Measurements from ENCODE around the gene CTNNBIP1. TPM values are rescaled to one million over a fixed set of nuclear protein-coding genes. Genes with fewer than 3 reads are reported as not detected.

The CTNNBIP1 gene
- total and polyA plus RNA-seq, 2 donors (not counting 3 experiments of a cell fraction or from before 2014, with no cell fraction given), result 26.6 to 31.7 TPM

DNA sequence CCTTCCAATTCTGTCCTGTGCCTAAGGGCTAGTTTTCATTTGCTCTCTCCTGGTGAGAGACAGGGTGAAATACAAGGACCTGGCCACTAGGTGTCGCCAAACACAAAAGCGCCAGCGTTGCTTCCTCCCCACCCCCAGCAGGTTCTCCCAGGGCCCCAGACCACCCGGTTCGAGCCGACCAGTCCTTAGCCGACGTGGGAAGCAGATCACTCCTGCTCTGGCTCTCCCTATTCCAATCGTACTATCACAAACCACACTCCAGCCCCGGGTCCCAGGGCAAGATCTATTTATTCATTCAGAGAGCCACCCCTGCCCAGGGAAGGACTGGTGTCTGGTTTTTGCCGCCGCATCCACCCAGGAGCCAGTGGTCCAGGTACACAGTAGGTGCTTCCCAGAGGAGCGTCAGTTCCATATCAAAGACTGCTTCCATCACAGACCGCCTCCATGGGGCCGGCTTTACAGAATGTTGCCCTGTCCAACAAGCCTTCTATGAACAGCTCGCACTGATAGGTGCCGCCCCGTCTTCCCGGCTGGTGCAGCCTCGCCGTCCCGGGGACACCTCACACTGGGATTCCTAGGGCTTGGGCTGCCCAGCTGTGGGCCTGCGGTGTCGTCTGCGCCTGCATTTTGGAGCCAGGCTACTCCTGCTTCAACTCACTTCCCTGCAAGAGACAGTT, 35.0 kb downstream of the CTNNBIP1 start:
- FAIRE-seq (peak; percentile 86), DNase-seq (ENCODE audit: low read depth, low spot score) (peak; percentile 71)
- no TSS peak for BruUV-seq (replicated peaks)
- Histone ChIP-seq H3K9ac (replicated peaks; ENCODE audit: extremely low read depth, insufficient read depth, low read length) (no peak overlapping the region), H3K36me3 (ENCODE audit: control insufficient read depth in 2 of 2, extremely low read depth in 1 of 2, insufficient read depth in 2 of 2, low read length in 2 of 2) (peaks cover 0 to 6% of the 10 kb centered on the region in 2 experiments), H3K9me1 (replicated peaks; ENCODE audit: control insufficient read depth, extremely low read depth, insufficient read depth, low read length) (no peaks in the 10 kb centered on the region), H2AFZ (ENCODE audit: low read depth, low read length) (peak overlapping the region; percentile 33), H3K4me3 (replicated peaks in 1 of 3; ENCODE audit: insufficient read depth in 1 of 3, low read depth in 1 of 3, low read length in 3 of 3) (no peak overlapping the region), H3K4me1 (ENCODE audit: control insufficient read depth, extremely low read depth, insufficient read depth, low read length) (no peaks in the 10 kb centered on the region), H4K20me1 (replicated peaks; ENCODE audit: control insufficient read depth, extremely low read depth, insufficient read depth, low read length) (no peaks in the 10 kb centered on the region), H3K27ac (ENCODE audit: insufficient read depth, low read depth, low read length) (no peak overlapping the region), H3K27me3 (ENCODE audit: control insufficient read depth in 2 of 2, insufficient read depth in 2 of 2, low read length in 2 of 2) (no peaks in the 10 kb centered on the region), H3K79me2 (ENCODE audit: control insufficient read depth, insufficient read depth, low read length) (no peaks in the 10 kb centered on the region), H3K4me2 (ENCODE audit: insufficient read depth, low read length) (no peak overlapping the region), H3K9me3 (replicated peaks; ENCODE audit: control insufficient read depth, insufficient read depth, low read length) (no peaks in the 10 kb centered on the region)
- TF ChIP-seq FOS (IDR thresholded peaks at IDR 0.05; ENCODE audit: borderline replicate concordance, insufficient read depth, low read length) (no peak), POLR2AphosphoS5 (IDR thresholded peaks at IDR 0.05; ENCODE audit: insufficient read depth, low read depth, low read length) (peak; percentile 31), MYC (IDR thresholded peaks at IDR 0.05; ENCODE audit: low read depth, low read length) (no peak), JUN (IDR thresholded peaks at IDR 0.05; ENCODE audit: borderline replicate concordance, insufficient read depth, insufficient read length, low read depth) (no peak), MAX (IDR thresholded peaks at IDR 0.05; ENCODE audit: insufficient read depth, insufficient read length) (no peak), GATA2 (IDR thresholded peaks at IDR 0.05; ENCODE audit: insufficient read depth, insufficient read length, low read depth, low read length) (no peak), EZH2 (IDR thresholded peaks at IDR 0.05; ENCODE audit: borderline replicate concordance, low read depth, low read length, severe bottlenecking) (no peak), POLR2A (IDR thresholded peaks at IDR 0.05; ENCODE audit: low read depth, low read length) (no peak)
- TF ChIP-seq, protein P1, sequence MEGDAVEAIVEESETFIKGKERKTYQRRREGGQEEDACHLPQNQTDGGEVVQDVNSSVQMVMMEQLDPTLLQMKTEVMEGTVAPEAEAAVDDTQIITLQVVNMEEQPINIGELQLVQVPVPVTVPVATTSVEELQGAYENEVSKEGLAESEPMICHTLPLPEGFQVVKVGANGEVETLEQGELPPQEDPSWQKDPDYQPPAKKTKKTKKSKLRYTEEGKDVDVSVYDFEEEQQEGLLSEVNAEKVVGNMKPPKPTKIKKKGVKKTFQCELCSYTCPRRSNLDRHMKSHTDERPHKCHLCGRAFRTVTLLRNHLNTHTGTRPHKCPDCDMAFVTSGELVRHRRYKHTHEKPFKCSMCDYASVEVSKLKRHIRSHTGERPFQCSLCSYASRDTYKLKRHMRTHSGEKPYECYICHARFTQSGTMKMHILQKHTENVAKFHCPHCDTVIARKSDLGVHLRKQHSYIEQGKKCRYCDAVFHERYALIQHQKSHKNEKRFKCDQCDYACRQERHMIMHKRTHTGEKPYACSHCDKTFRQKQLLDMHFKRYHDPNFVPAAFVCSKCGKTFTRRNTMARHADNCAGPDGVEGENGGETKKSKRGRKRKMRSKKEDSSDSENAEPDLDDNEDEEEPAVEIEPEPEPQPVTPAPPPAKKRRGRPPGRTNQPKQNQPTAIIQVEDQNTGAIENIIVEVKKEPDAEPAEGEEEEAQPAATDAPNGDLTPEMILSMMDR (IDR thresholded peaks at IDR 0.05; ENCODE audit: extremely low read depth in 1 of 2, insufficient read depth in 1 of 2, low read depth in 1 of 2, low read length in 2 of 2), result peak; percentile 85 to 92
- ChIA-PET CTCF (interaction anchor here (0.6 to 7.6 kb wide), 10 partner anchors 9 to 90 kb away, joined by 3 to 77 read pairs (median 4); partner anchors contain the start of genes CTNNBIP1, LZIC and NMNAT1), POLR2A (no interaction called here)
- intact Hi-C loops (cut with micrococcal nuclease), result loop anchor here (1.0 to 2.0 kb wide), 7 partner anchors 16 to 553 kb away; partner anchors contain the start of genes CTNNBIP1 and UBE4B
- dilution Hi-C loops (cut with MboI; ENCODE audit: extremely low pct_ligation_motif_present, low sequenced_read_pairs), result no loop called here
